ENCODE measurements around the gene OR52E5.

DNA sequence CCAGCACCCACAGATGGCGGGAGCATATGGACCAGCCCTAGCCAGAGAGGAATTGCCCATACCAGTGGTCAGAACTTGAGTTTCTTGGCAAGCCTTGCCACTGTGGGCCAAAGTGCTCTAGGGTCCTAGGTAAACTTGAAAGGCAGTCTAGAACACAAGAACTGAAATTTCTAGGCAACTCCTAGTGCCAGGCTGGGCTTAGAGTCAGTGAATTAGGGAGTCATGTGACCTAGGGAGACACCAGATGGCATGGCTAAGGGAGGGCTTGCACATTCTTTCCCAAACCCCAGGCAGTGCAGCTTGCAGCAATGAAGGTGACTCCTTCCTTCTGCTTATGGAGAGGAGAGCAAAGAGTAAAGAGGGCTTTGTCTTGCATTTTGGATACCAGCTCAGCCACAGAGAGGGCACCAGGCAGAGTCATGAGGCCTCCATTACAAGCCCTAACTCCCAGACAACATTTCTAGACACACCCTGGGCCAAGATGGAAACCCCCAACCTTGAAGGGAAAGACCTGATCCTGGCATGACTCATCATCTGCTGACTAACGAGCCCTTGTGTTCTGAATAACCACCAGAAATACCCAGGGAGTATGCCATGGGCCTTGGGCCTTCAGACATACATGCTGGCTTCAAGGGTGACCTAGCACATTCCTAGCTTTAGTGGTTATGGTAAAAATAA, 29.9 kb downstream of the OR52E5 start:
- TF ChIP-seq CTCF (IDR thresholded peaks at IDR 0.05) (no peak), POLR2A (IDR thresholded peaks at IDR 0.05) (no peak)

All from body of pancreas (tissue), 4 donors.